HG02870 (cell line): ENCODE measurements around the gene TMBIM4.

Experiments used
- ATAC-seq: cut with Tn5 transposase; IDR thresholded peaks from one replicate; pipeline ENCODE4 v1.9.1; 2021; ENCODE audit warnings: mild to moderate bottlenecking, moderate library complexity; ENCODE audit not compliant: unreplicated experiment

The TMBIM4 gene

DNA sequence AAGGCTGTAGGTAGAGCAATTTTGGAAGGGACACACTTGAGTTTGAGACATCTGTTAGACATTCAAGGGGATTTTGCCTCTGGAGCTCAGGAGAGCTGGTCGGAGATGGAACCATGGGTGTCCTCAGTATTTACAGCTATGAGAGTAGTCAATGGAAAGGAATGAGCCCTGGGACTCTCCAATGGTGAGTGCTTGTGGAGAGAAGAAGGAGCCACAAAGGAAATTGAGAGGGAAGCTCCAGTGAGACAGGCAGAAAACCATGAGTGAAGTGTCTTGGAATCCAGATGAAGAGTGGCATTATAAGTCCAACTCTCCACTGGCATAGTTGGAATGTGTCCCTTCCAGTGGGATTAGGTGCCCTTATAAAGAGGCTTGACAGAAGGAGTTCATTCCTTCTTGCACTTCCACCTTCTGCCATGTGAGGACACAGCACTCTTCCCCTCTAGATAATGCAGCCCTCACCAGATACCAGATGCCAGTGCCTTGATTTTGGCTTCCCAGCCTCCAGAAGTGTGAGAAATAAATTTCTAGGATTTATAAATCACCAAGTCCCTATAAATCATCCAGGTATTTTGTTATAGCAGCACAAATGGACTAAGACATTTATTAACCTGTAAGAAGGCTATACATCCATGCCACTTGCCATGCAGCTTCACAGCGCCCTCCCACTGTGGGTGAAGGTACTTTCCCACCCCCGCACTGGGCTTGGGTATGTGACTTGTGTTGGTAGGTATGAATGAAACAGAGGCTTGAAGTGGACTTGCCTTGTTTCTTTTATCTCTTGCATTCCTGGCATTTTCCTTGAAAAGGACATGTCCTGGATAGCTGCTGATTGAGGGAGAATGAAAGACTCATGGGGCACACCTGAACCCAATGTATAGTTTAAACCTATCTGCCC is 66.5 kb downstream of the TMBIM4 start:
- ATAC-seq = no peak

GRCh38 chr12:66092559-66093269 is 77.1 kb downstream of the TMBIM4 start:
- no peak for ATAC-seq

DNA sequence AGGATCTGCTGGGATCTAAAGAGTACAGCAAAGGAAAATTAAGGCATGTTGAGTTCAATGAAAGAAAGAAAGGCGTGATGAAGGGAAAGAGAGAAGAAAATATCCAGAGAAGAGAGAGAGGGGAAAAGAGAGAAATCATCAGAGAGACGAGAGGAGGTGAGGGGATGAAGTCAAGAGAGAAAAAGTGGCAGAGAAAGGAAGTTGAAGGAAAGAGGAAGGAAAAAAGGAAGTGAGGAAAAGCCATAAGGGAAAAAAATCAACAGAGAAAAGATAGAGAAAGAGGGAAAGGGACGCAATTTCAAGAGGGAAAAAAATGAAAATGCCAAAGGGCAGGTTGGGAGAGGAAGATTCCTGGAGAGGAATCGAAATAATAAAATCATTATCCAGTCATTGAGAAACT is 79.6 kb downstream of the TMBIM4 start:
- ATAC-seq = no peak

GRCh38 chr12:66087365-66087943 is 82.3 kb downstream of the TMBIM4 start:
- ATAC-seq = no peak

- ATAC-seq = no peak
These were observed 83.8 kb downstream of the TMBIM4 start for GRCh38 chr12:66085998-66086397.
